Activated CD4-positive, alpha-beta T cell treated with anti-CD3 and anti-CD28 coated beads, Interleukin-2, amount 10 ng/mL, durations not matched to agents 24 days and 14 days (primary cell): ENCODE measurements around the gene LZTS2. TPM values are rescaled to one million over a fixed set of nuclear protein-coding genes. Genes with fewer than 3 reads are reported as not detected.

Experiments used
- DNase-seq: peaks from one replicate; pipeline ENCODE4 v3.0.0; 2022
- H3K27ac Mint-ChIP-seq: one replicate; pipeline ENCODE4 v1.8.0; 2022; ENCODE audit warnings: mild to moderate bottlenecking, mixed read lengths
- H3K27me3 Mint-ChIP-seq: one replicate; pipeline ENCODE4 v1.8.0; 2022; ENCODE audit warnings: mixed read lengths
- H3K36me3 Mint-ChIP-seq: one replicate; pipeline ENCODE4 v1.8.0; 2022; ENCODE audit warnings: low read depth, mild to moderate bottlenecking, mixed read lengths
- H3K4me1 Mint-ChIP-seq: one replicate; pipeline ENCODE4 v1.8.0; 2021; ENCODE audit warnings: mixed read lengths
- H3K4me3 Mint-ChIP-seq: one replicate; pipeline ENCODE4 v1.8.0; 2022; ENCODE audit warnings: mild to moderate bottlenecking, moderate library complexity, mixed read lengths
- H3K9me3 Mint-ChIP-seq: one replicate; pipeline ENCODE4 v1.8.0; 2021; ENCODE audit warnings: mixed read lengths
- intact Hi-C: fragments of 100-400 bp; cut with micrococcal nuclease; formaldehyde crosslinking; loops from one replicate; pipeline ENCODE4 v1.15.1; 2023
- total RNA-seq: library from RNA; stranded (reverse); gene quantifications from 2 replicates; pipeline ENCODE4 v1.2.3, GENCODE V29; 2022

LZTS2 gene, protein sequence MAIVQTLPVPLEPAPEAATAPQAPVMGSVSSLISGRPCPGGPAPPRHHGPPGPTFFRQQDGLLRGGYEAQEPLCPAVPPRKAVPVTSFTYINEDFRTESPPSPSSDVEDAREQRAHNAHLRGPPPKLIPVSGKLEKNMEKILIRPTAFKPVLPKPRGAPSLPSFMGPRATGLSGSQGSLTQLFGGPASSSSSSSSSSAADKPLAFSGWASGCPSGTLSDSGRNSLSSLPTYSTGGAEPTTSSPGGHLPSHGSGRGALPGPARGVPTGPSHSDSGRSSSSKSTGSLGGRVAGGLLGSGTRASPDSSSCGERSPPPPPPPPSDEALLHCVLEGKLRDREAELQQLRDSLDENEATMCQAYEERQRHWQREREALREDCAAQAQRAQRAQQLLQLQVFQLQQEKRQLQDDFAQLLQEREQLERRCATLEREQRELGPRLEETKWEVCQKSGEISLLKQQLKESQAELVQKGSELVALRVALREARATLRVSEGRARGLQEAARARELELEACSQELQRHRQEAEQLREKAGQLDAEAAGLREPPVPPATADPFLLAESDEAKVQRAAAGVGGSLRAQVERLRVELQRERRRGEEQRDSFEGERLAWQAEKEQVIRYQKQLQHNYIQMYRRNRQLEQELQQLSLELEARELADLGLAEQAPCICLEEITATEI
- total RNA-seq, result 21.8 and 22.7 TPM in 2 replicates

- H3K9me3 Mint-ChIP-seq, result no peaks in the 10 kb centered on the region
- peak within 1 kb of the TSS; percentile 86 for H3K27ac Mint-ChIP-seq
- H3K27me3 Mint-ChIP-seq, result no peaks in the 10 kb centered on the region
- peak within 1 kb of the TSS; percentile 83 for H3K4me3 Mint-ChIP-seq
- no peak for DNase-seq
- H3K4me1 Mint-ChIP-seq, result peaks cover 22% of the 10 kb centered on the region
- intact Hi-C loops, result loop anchor here (1.0 kb wide), 1 partner anchor 87 kb away; the partner anchor contains the start of gene SLF2
- peaks cover 2% of the 10 kb centered on the region for H3K36me3 Mint-ChIP-seq
Observed at GRCh38 chr10:100999742-101000126, at the start of gene LZTS2. Gene LZTS2, plus strand, starts transcription at chr10:100999808. Its CDS starts 2,731 bp downstream, at chr10:101002539.

- Mint-ChIP-seq H3K9me3 (no peaks in the 10 kb centered on the region), H3K4me1 (peaks cover 8% of the 10 kb centered on the region), H3K27me3 (no peaks in the 10 kb centered on the region), H3K27ac (no peak overlapping the region), H3K4me3 (no peak overlapping the region), H3K36me3 (peaks cover 43% of the 10 kb centered on the region)
- intact Hi-C loops, result no loop called here
- no peak for DNase-seq
Observed at GRCh38 chr10:100960251-100960650, 39.4 kb upstream of the LZTS2 start.

DNA sequence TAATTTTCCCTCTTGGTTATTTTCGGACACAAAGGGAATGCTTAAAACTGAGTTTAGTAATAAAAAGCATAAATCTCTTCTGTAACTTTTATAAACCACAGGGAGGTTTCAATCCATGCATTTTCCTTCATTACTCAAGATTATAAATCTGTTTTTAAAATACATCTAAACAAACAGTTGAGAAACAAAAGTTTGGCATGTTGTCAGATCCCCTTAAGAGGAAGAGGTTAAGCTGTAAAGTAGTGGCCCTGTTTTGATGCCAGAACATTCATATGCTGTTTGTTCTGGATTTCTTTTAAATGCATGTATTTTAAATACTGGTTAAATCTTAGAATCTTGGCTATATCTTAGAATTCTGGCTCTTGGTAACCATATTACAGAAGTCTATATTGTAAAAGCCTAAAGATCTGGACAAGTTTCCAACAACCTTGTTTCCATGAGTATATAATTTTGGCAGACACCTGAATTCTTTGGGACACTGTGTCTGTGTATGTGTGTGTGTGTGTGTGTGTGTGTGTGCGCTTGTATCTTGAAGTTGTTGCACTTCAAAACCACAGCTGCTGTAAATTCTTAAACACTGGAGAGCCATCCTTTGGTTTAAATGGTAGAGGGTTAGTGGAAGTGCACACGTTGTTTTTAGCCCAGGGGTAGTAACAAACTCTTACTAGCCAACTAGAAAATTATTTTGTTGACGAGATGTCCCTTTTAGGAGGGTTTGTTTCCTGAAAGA, 37.1 kb upstream of the LZTS2 start:
- Mint-ChIP-seq H3K36me3 (peaks cover 35% of the 10 kb centered on the region), H3K9me3 (no peaks in the 10 kb centered on the region), H3K27ac (no peak overlapping the region), H3K27me3 (no peaks in the 10 kb centered on the region), H3K4me1 (no peaks in the 10 kb centered on the region), H3K4me3 (no peak overlapping the region)
- intact Hi-C loops, result no loop called here
- DNase-seq, result no peak

GRCh38 chr10:100963826-100964225, 35.8 kb upstream of the LZTS2 start:
- intact Hi-C loops, result no loop called here
- Mint-ChIP-seq H3K27me3 (no peaks in the 10 kb centered on the region), H3K9me3 (no peaks in the 10 kb centered on the region), H3K4me3 (no peak overlapping the region), H3K27ac (no peak overlapping the region), H3K36me3 (peaks cover 35% of the 10 kb centered on the region), H3K4me1 (peaks cover 4% of the 10 kb centered on the region)
- no peak for DNase-seq

- Mint-ChIP-seq H3K27ac (no peak overlapping the region), H3K27me3 (peaks cover 4% of the 10 kb centered on the region), H3K9me3 (no peaks in the 10 kb centered on the region), H3K4me1 (peaks cover 6% of the 10 kb centered on the region), H3K4me3 (no peak overlapping the region), H3K36me3 (peaks cover 20% of the 10 kb centered on the region)
- no peak for DNase-seq
- intact Hi-C loops, result no loop called here
Observed at GRCh38 chr10:100965820-100966219, 33.8 kb upstream of the LZTS2 start.

DNA sequence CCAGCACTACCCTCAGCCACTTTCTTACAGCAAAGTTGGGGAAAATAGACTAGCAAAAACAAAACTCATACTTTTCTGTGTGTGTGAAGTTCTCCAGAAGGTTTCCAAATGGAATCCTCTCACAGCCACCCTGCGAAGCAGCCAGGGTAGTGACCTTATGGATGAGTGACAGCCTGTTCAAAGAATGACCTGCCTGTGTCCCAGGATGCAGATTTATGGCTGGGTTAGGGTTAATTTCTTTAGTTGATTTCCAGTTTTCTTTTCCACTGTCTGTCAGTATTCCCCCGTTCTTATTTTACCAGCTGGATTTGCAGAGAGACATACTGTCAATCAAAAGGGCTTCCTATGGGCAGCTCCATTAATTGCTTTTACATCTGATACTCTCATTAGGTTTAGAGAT, 32.7 kb upstream of the LZTS2 start:
- Mint-ChIP-seq H3K9me3 (no peaks in the 10 kb centered on the region), H3K4me3 (no peak overlapping the region), H3K27ac (no peak overlapping the region), H3K36me3 (peaks cover 17% of the 10 kb centered on the region), H3K4me1 (peaks cover 6% of the 10 kb centered on the region), H3K27me3 (peaks cover 4% of the 10 kb centered on the region)
- intact Hi-C loops, result no loop called here
- no peak for DNase-seq

DNA sequence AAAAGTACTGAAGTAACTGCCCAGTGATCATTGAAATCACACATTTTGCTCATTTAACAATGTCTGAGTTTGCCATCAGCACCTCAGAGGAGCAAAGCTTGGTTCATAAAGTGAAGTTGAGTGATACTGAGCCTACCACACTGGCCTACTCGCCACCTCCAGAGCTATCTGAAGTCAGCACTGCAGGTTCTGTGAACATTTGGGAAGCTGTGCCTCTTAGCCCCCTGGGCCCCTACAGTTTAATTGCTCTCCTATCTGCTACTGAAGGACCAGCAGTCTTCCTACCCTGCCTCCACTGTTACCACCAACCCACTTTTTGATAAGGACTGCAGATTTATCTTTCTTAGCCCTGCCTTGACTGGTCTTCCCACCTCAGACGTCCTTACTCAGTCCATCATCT, 32.3 kb upstream of the LZTS2 start:
- intact Hi-C loops, result no loop called here
- H3K9me3 Mint-ChIP-seq, result no peaks in the 10 kb centered on the region
- no peak overlapping the region for H3K4me3 Mint-ChIP-seq

GRCh38 chr10:100968062-100968736, 31.4 kb upstream of the LZTS2 start:
- DNase-seq, result no peak
- H3K27ac Mint-ChIP-seq, result no peak overlapping the region
- peaks cover 7% of the 10 kb centered on the region for H3K36me3 Mint-ChIP-seq
- intact Hi-C loops, result no loop called here
- H3K9me3 Mint-ChIP-seq, result no peaks in the 10 kb centered on the region
- H3K4me3 Mint-ChIP-seq, result peak overlapping the region; percentile 72
- H3K4me1 Mint-ChIP-seq, result peaks cover 6% of the 10 kb centered on the region
- H3K27me3 Mint-ChIP-seq, result peaks cover 4% of the 10 kb centered on the region

More for the DNA sequence above, 32.3 kb upstream of the LZTS2 start:
- no peak overlapping the region for H3K27ac Mint-ChIP-seq
- H3K4me1 Mint-ChIP-seq, result peaks cover 6% of the 10 kb centered on the region
- peaks cover 13% of the 10 kb centered on the region for H3K36me3 Mint-ChIP-seq
- H3K27me3 Mint-ChIP-seq, result peaks cover 4% of the 10 kb centered on the region
- no peak for DNase-seq

- DNase-seq, result no peak
- H3K36me3 Mint-ChIP-seq, result peaks cover 6% of the 10 kb centered on the region
- H3K4me3 Mint-ChIP-seq, result peak overlapping the region; percentile 72
- H3K9me3 Mint-ChIP-seq, result no peaks in the 10 kb centered on the region
- intact Hi-C loops, result loop anchor here (1.0 kb wide), 2 partner anchors 27 to 45 kb away; no protein-coding TSS in a partner anchor
- H3K4me1 Mint-ChIP-seq, result peaks cover 6% of the 10 kb centered on the region
- H3K27ac Mint-ChIP-seq, result no peak overlapping the region
- peaks cover 6% of the 10 kb centered on the region for H3K27me3 Mint-ChIP-seq
Observed at GRCh38 chr10:100968863-100969186, 30.8 kb upstream of the LZTS2 start.

DNA sequence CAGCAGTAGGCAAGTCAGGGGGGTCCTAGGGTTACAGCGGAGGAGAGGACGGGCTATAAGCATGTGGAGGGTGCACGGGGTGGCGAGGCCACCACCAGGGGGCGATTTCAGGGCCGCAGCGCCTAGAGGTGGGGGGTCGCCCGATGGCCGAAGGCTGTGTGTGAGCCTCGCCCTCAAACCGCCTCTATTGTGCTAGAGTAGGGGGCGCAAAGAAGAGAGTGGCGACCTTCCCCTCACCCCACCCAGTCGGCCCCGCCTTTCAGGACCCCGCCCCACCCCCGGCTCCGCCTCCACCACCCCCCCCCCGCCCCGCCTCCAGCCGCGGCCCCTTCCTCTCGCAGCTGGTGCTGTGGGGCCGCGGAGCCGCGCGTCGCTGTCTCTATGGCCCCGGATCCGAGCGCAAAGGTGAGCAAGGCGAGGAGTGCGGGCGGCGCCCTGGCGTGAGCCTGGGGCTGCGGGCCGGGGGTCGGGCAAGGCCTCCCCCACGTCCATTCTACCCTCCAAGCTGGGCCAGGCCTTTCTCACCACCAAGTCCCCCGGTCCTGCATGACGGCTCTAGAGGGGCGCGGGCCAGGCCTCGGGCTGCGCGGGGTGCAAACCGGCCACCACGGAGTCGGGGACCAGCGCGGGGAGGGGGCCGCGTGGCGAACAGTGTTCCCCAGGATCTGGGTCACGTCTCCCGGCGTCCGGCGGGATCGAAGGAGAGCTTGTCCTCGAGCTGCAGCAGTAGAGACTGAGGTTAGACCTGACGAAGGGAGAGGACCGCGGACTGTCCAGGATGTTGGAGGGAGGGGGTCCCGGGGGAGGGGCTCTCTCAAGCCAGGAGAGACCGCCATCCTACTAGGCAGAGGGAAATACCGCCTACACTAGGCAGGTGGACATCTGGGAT, 30.2 kb upstream of the LZTS2 start, which contains the start of gene SEMA4G:
TSS of gene SEMA4G (plus strand) at position 318 of the 889 bp plus-strand sequence. CDS start 3,409 bp downstream, outside the sequence.
- H3K4me1 Mint-ChIP-seq, result peaks cover 6% of the 10 kb centered on the region
- no peaks in the 10 kb centered on the region for H3K9me3 Mint-ChIP-seq
- intact Hi-C loops, result loop anchor here (1.0 kb wide), 2 partner anchors 27 to 45 kb away; no protein-coding TSS in a partner anchor
- peak within 1 kb of the TSS; percentile 72 for H3K4me3 Mint-ChIP-seq
- peak; percentile 82 for DNase-seq
- peaks cover 6% of the 10 kb centered on the region for H3K36me3 Mint-ChIP-seq
- H3K27me3 Mint-ChIP-seq, result peaks cover 6% of the 10 kb centered on the region
- H3K27ac Mint-ChIP-seq, result no peak within 1 kb of the TSS

- intact Hi-C loops, result no loop called here
- Mint-ChIP-seq H3K36me3 (peaks cover 6% of the 10 kb centered on the region), H3K27me3 (peaks cover 6% of the 10 kb centered on the region), H3K9me3 (no peaks in the 10 kb centered on the region), H3K27ac (no peak overlapping the region), H3K4me1 (peaks cover 6% of the 10 kb centered on the region), H3K4me3 (peak overlapping the region; percentile 71)
- DNase-seq, result peak; percentile 68
Observed at GRCh38 chr10:100970076-100970913, 29.3 kb upstream of the LZTS2 start.
